Uterus (tissue), 4 donors: ENCODE results near the gene CTNNBIP1. TPM values are rescaled to one million over a fixed set of nuclear protein-coding genes. Genes with fewer than 3 reads are reported as not detected.

Source experiments
- DNase-seq, 2 donors: peaks; one replicate each; pipeline ENCODE4 v3.0.0-alpha.2; 2019 to 2020
- H3K27ac ChIP-seq, 2 donors: fragments of 200-600 bp; sonication (generic); 1 replicate in 1 of 2; 2 replicates in 1 of 2; pipeline ENCODE4 v1.5.1; 2016 to 2018
- H3K27me3 ChIP-seq, 2 donors: fragments of 200-600 bp; sonication (generic); one replicate each; pipeline ENCODE4 v1.5.1; 2018 to 2019; ENCODE audit warnings: control low read depth in 1 of 2
- H3K36me3 ChIP-seq, 2 donors: fragments of 200-600 bp; sonication (generic); one replicate each; pipeline ENCODE4 v1.5.1; 2019; ENCODE audit warnings: control low read depth in 1 of 2
- H3K4me1 ChIP-seq, 2 donors: fragments of 200-600 bp; sonication (generic); one replicate each; pipeline ENCODE4 v1.5.1; 2018 to 2019; ENCODE audit warnings: control low read depth in 1 of 2
- H3K4me3 ChIP-seq, 2 donors: fragments of 200-600 bp; sonication (generic); 1 replicate in 1 of 2; 2 replicates in 1 of 2; pipeline ENCODE4 v1.5.1; 2018 to 2019; ENCODE audit warnings: mild to moderate bottlenecking in 1 of 2
- H3K9me3 ChIP-seq, 2 donors: fragments of 200-600 bp; sonication (generic); one replicate each; pipeline ENCODE4 v1.5.1; 2019; ENCODE audit warnings: control low read depth in 1 of 2
- CTCF ChIP-seq, 4 experiments: fragments of 200-600 bp in 2 of 4; fragments of 450-650 bp in 2 of 4; sonication (generic) in 2 of 4; IDR thresholded peaks; one replicate each; pipeline ENCODE4 v1.5.1; 2016 to 2019; ENCODE audit warnings: antibody characterized with exemption in 4 of 4, mild to moderate bottlenecking in 2 of 4, moderate library complexity in 1 of 4
- POLR2A ChIP-seq, 2 donors: fragments of 450-650 bp; IDR thresholded peaks; one replicate each; pipeline ENCODE4 v1.6.1; 2016; ENCODE audit warnings: antibody characterized with exemption in 2 of 2, mild to moderate bottlenecking in 1 of 2, moderate library complexity in 1 of 2
- intact Hi-C: fragments of 100-400 bp; cut with DNase I; formaldehyde crosslinking; loops from one replicate; pipeline ENCODE4 v1.15.1; 2023; ENCODE audit warnings: low total_unique reads
- total RNA-seq, 4 donors: library from RNA; depleted of rRNA in 3 of 4; stranded (reverse); fragments of >200 nt in 3 of 4; gene quantifications; one replicate each; pipeline versions ENCODE4 v1.1.0 to v1.2.4, GENCODE V29; 2014 to 2023
- donor health status: DM: yes; HTN: yes; CAD: no.

CTNNBIP1 gene
- total RNA-seq, 4 donors from 2014 or later, result 4.7 to 26.6 (median 13.6) TPM

GRCh38 chr1:9823693-9823942 lies 86.5 kb downstream of the CTNNBIP1 start:
- peaks cover 8 to 10% of the 10 kb centered on the region in 2 donors for H3K4me1 ChIP-seq
- intact Hi-C loops, result no loop called here
- no peaks in the 10 kb centered on the region for H3K36me3 ChIP-seq
- DNase-seq, result no peak
- H3K4me3 ChIP-seq, result peak overlapping the region; percentile 56 to 94
- TF ChIP-seq POLR2A (IDR thresholded peaks at IDR 0.05) (peak; percentile 53 to 78), CTCF (IDR thresholded peaks at IDR 0.05) (no peak)
- no peaks in the 10 kb centered on the region for H3K27me3 ChIP-seq
- no peaks in the 10 kb centered on the region for H3K9me3 ChIP-seq
- peak overlapping the region; percentile 83 to 98 for H3K27ac ChIP-seq

GRCh38 chr1:9822897-9823692 lies 87.0 kb downstream of the CTNNBIP1 start:
- intact Hi-C loops, result no loop called here
- H3K27ac ChIP-seq, result peak overlapping the region; percentile 83 to 98
- no peaks in the 10 kb centered on the region for H3K36me3 ChIP-seq
- DNase-seq, result peak; percentile 44 to 54
- no peaks in the 10 kb centered on the region for H3K27me3 ChIP-seq
- peaks cover 8 to 10% of the 10 kb centered on the region in 2 donors for H3K4me1 ChIP-seq
- H3K9me3 ChIP-seq, result no peaks in the 10 kb centered on the region
- TF ChIP-seq CTCF (IDR thresholded peaks at IDR 0.05) (no peak), POLR2A (IDR thresholded peaks at IDR 0.05) (peak in 1 of 2 donors; percentile 17)
- peak overlapping the region; percentile 56 to 94 for H3K4me3 ChIP-seq

- intact Hi-C loops, result no loop called here
Observed at GRCh38 chr1:9822490-9822889, 87.6 kb downstream of the CTNNBIP1 start.

GRCh38 chr1:9821710-9822109 lies 88.4 kb downstream of the CTNNBIP1 start:
- Histone ChIP-seq H3K4me3 (peak overlapping the region in 1 of 2 donors; percentile 94), H3K27me3 (no peaks in the 10 kb centered on the region), H3K27ac (peak overlapping the region in 1 of 2 donors; percentile 83), H3K9me3 (no peaks in the 10 kb centered on the region), H3K36me3 (no peaks in the 10 kb centered on the region), H3K4me1 (peaks cover 8 to 11% of the 10 kb centered on the region in 2 donors)
- no peak for DNase-seq
- TF ChIP-seq CTCF (IDR thresholded peaks at IDR 0.05), result no peak
- intact Hi-C loops, result no loop called here

More at GRCh38 chr1:9822490-9822889, 87.6 kb downstream of the CTNNBIP1 start:
- peak overlapping the region; percentile 83 to 98 for H3K27ac ChIP-seq
- peaks cover 8 to 10% of the 10 kb centered on the region in 2 donors for H3K4me1 ChIP-seq
- no peaks in the 10 kb centered on the region for H3K9me3 ChIP-seq
- no peaks in the 10 kb centered on the region for H3K27me3 ChIP-seq
- DNase-seq, result no peak
- TF ChIP-seq CTCF (IDR thresholded peaks at IDR 0.05), result no peak
- peak overlapping the region; percentile 56 to 94 for H3K4me3 ChIP-seq
- H3K36me3 ChIP-seq, result no peaks in the 10 kb centered on the region

- no peak overlapping the region for H3K27ac ChIP-seq
- peaks cover 12 to 14% of the 10 kb centered on the region in 2 donors for H3K4me1 ChIP-seq
- no peak overlapping the region for H3K4me3 ChIP-seq
- intact Hi-C loops, result no loop called here
- no peaks in the 10 kb centered on the region for H3K36me3 ChIP-seq
- H3K9me3 ChIP-seq, result no peaks in the 10 kb centered on the region
- DNase-seq, result no peak
- H3K27me3 ChIP-seq, result no peaks in the 10 kb centered on the region
- TF ChIP-seq POLR2A (IDR thresholded peaks at IDR 0.05), result no peak
- TF ChIP-seq CTCF (IDR thresholded peaks at IDR 0.05), result no peak
Observed at GRCh38 chr1:9820521-9820920, 89.5 kb downstream of the CTNNBIP1 start.
